WERI-Rb-1 (cell line): ENCODE measurements around the gene CCDC88C.

Source experiments
- DNase-seq: peaks from one replicate; pipeline ENCODE4 v3.0.0-alpha.2; 2020
- H3K27ac ChIP-seq: fragments of 250-450 bp; sonication (Bioruptor Pico); 2 replicates; pipeline ENCODE4 v1.5.1; 2020; ENCODE audit warnings: mild to moderate bottlenecking, moderate library complexity
- H3K27me3 ChIP-seq: fragments of 250-450 bp; sonication (Bioruptor Pico); 2 replicates; pipeline ENCODE4 v1.5.1; 2021; ENCODE audit warnings: mild to moderate bottlenecking, low read depth, moderate library complexity; ENCODE audit not compliant: insufficient read depth, severe bottlenecking
- H3K36me3 ChIP-seq: fragments of 250-450 bp; sonication (Bioruptor Pico); 2 replicates; pipeline ENCODE4 v1.5.1; 2020; ENCODE audit warnings: mild to moderate bottlenecking, moderate library complexity
- H3K4me3 ChIP-seq: 2 replicates; pipeline ENCODE4 v1.5.1; 2011; ENCODE audit warnings: low read depth, mild to moderate bottlenecking, control low read depth, low read length
- H3K9me3 ChIP-seq: fragments of 250-450 bp; sonication (Bioruptor Pico); 2 replicates; pipeline ENCODE4 v1.5.1; 2021; ENCODE audit warnings: mild to moderate bottlenecking, moderate library complexity; ENCODE audit not compliant: severe bottlenecking
- CTCF ChIP-seq: IDR thresholded peaks from 2 replicates; pipeline ENCODE4 v1.5.1; 2011; ENCODE audit warnings: low read depth, mild to moderate bottlenecking, control low read depth, inconsistent platforms, low read length

The CCDC88C gene

GRCh38 chr14:91254461-91254860, 163.2 kb downstream of the CCDC88C start:
- Histone ChIP-seq H3K27ac (no peak overlapping the region), H3K36me3 (no peaks in the 10 kb centered on the region), H3K4me3 (no peak overlapping the region), H3K27me3 (no peaks in the 10 kb centered on the region), H3K9me3 (no peaks in the 10 kb centered on the region)
- DNase-seq = no peak
- no peak for TF ChIP-seq CTCF

- Histone ChIP-seq H3K9me3 (no peaks in the 10 kb centered on the region), H3K27ac (peak overlapping the region; percentile 58), H3K4me3 (peak overlapping the region; percentile 54), H3K36me3 (no peaks in the 10 kb centered on the region), H3K27me3 (no peaks in the 10 kb centered on the region)
- DNase-seq = peak; percentile 36
- no peak for TF ChIP-seq CTCF
Observed at GRCh38 chr14:91253795-91254323, 163.8 kb downstream of the CCDC88C start.

- TF ChIP-seq CTCF = peak; percentile 25; the same call in 1 of the 2 replicates
- no peaks in the 10 kb centered on the region for H3K36me3 ChIP-seq
- no peaks in the 10 kb centered on the region for H3K9me3 ChIP-seq
- peak overlapping the region; percentile 64 for H3K4me3 ChIP-seq
- H3K27ac ChIP-seq = peak overlapping the region; percentile 58
- peak; percentile 40 for DNase-seq
- H3K27me3 ChIP-seq = no peaks in the 10 kb centered on the region
Observed at GRCh38 chr14:91252871-91253794, 164.5 kb downstream of the CCDC88C start.

GRCh38 chr14:91250912-91251311, 166.7 kb downstream of the CCDC88C start:
- Histone ChIP-seq H3K9me3 (peaks cover 7% of the 10 kb centered on the region), H3K27me3 (no peaks in the 10 kb centered on the region), H3K27ac (no peak overlapping the region), H3K4me3 (no peak overlapping the region), H3K36me3 (no peaks in the 10 kb centered on the region)
- DNase-seq = no peak
- TF ChIP-seq CTCF = no peak

GRCh38 chr14:91249841-91250616, 167.6 kb downstream of the CCDC88C start:
- DNase-seq = no peak
- H3K9me3 ChIP-seq = peaks cover 7% of the 10 kb centered on the region
- no peaks in the 10 kb centered on the region for H3K36me3 ChIP-seq
- TF ChIP-seq CTCF = no peak
- H3K4me3 ChIP-seq = no peak overlapping the region
- H3K27me3 ChIP-seq = no peaks in the 10 kb centered on the region
- H3K27ac ChIP-seq = no peak overlapping the region
